GM18498 (cell line): ENCODE results near the gene MSL3.

Experiments used
- ATAC-seq: cut with Tn5 transposase; IDR thresholded peaks from one replicate; pipeline ENCODE4 v1.9.1; 2021; ENCODE audit warnings: mild to moderate bottlenecking, moderate library complexity; ENCODE audit not compliant: unreplicated experiment

MSL3 gene, protein sequence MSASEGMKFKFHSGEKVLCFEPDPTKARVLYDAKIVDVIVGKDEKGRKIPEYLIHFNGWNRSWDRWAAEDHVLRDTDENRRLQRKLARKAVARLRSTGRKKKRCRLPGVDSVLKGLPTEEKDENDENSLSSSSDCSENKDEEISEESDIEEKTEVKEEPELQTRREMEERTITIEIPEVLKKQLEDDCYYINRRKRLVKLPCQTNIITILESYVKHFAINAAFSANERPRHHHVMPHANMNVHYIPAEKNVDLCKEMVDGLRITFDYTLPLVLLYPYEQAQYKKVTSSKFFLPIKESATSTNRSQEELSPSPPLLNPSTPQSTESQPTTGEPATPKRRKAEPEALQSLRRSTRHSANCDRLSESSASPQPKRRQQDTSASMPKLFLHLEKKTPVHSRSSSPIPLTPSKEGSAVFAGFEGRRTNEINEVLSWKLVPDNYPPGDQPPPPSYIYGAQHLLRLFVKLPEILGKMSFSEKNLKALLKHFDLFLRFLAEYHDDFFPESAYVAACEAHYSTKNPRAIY

DNA sequence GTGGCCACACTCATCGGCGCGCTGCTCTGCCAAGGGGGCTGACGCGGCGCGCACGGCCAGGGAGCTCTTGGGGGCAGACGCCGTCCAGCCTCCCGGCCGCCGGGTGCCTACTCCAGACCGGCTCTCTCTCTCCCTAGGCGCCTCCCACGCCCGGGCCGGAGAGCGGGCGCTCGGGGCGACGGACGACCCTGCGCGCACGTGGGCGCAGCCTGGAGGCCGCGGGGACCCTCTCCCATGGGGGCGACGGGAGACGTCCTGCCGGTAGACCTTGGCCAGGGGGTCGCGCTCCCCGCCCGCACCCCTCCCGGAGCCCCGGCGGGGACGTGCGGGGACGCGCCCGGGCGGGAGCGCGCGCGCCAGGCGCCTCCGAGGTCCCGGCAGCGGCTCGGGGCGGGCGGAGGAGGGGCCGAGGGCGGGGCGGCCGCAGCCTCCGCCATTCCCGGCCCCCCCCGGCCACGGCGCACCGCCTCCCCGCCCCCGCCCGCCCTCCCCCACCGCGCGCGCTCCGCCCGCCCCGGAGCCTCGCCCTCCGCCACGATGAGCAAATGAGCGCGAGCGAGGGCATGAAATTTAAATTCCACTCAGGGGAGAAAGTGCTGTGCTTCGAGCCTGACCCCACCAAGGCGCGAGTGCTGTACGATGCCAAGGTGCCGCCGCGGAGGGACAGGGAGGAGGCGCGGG, at the start of gene MSL3:
MSL3 (plus strand) TSS at position 519 of the 681 bp plus-strand sequence; CDS start at position 546, 27 bp downstream.
- peak; percentile 47 for ATAC-seq

DNA sequence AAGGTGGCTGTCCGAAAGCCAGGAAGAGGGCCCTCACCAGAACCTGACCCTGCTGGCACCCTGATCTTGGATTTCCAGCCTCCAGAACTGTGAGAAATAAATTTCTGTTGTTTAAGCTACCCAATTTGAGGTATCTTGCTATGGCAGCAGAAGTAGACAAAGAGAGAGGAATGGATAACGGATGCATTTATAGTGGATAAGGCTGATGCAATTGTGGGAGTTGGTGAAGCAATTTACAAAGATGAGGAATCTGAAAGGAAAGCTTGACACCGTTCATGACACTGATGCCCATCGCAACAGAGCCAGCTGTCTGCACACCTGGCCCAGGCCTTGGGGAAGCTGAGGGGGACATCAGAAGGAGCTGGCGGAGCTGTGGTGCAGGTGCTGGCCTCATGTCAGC, 35.7 kb upstream of the MSL3 start:
- no peak for ATAC-seq

DNA sequence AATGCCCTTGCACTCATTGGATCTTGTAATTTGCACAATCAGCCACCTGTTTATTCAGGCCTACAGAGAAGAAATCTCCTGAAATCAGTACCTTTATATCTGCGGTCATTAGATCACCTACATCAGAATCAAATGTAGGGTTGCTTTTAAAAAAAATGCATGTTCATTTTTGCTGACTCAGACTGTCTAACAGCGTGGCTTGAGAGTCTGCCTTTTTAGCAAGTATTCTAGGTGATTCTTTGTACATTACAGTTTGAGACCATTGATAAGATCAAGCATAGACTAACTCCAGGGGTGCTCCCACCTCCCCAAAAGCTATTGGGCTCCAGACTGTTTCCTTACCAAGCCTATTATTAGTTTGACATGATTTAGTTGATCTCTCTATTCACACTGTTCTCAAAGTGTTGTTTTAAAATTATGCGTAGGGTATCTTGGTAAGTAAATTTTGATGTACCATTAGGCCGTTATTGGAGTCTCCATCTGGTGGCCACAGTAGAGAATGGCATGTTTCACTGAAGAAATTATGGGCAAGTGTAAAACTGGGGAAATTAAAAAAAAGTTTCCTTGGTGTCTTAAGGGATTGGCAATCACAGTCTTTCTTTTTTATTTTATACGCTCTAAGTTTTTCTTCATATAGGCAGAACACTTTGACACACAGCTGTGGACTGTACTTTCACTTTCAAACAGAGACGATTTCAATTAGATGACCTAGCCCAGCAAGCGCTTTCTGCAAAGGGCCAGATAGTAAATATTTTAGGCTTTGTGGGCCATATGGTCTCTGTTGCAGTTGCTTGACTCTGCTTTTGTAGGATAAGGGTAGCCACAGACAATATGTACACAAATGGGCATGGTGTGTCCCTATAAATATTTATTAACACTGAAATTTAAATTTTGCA, 33.7 kb upstream of the MSL3 start:
- ATAC-seq: no peak

DNA sequence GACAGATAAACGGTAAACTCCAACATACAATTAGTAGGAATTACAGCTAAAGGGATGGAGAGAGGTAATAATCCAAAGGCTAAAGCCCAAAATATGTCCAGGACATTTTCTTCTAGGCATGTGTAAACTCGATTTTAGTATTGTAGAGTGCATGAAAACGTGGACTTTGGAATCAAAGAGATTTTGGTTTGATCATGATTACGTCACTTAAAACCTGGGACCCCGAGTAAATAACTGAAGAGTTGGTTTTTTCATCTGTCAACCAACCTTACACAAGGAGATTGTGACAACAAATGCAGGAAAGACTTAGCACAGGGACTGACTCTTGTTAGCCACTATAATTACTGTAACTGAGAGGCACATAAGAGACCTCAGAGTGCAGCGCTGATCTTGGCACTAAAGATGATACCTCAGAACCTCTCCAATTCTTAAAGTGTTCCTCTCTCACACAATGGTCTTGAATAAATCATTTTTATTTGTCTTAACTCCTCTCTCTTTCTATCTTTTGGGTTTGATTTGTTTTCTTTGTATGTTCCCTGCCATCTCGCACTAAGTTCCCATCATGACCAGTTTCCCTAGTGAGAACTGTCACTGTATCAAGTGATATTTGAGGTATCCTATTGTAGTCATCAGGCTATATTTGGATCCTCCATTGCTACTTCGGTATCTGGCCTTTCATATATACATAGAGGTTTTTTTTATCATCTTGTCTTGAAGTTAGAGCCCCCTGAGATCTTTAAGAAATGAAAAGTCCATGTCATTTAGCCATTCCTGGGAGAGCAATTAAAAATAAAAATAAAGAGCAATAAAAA, 32.2 kb upstream of the MSL3 start:
- no peak for ATAC-seq

DNA sequence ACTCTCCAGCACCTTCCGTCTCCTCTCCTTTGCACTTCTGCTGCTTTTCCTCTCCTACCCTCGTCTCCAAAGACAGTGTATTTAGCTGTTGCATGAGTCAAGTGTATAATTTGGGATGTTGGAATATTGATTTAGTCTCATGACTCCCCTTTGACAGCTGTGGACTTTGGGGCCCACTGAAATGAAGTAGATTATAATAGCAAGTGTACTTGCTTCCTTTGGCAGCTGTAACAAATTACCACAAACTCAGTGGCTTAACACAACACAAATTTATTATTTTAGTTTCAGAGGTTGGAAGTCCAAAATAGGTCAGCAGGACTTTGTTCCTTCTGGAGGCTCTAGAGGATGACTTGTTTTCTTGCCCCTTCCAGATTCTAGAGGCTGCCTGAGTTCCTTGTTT, 29.5 kb upstream of the MSL3 start:
- ATAC-seq: no peak

DNA sequence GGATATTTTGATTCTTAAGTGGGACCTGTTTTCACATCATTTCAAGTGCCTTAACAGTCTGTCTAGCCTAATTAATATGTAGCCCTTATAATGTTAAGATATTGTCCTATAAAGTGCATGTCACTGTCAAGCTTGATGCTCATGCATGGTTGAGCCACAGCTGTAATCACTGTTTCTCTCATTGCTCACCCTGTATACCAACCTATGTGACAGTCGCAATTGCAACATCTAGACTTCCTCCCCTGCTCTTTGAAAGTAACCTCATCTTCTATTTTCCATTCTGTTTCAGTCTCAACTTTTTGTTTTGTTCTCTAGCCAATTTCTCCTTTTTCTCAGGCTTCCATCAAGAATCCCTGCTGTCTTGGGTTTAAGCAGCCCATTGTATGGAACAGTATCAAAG, 24.4 kb upstream of the MSL3 start:
- peak; percentile 70 for ATAC-seq

DNA sequence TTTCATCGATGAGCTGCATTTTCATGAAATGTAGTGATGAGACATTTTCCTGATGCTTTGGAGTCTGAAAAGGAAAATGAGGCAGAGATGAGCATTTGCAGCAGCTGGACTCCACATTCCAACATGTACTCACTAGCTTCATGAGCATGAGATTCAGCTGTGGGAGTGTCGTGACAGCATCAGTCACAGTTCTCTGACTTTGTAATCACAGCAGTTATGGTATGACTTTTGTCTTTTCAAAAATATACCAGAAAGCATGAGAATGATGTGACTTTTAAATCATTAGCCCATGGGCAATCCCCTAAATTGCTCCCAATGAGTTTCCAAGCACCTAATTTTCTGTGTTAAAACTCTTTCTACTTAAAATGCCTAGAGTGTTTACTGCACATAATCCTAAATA, 18.3 kb upstream of the MSL3 start:
- ATAC-seq: no peak

DNA sequence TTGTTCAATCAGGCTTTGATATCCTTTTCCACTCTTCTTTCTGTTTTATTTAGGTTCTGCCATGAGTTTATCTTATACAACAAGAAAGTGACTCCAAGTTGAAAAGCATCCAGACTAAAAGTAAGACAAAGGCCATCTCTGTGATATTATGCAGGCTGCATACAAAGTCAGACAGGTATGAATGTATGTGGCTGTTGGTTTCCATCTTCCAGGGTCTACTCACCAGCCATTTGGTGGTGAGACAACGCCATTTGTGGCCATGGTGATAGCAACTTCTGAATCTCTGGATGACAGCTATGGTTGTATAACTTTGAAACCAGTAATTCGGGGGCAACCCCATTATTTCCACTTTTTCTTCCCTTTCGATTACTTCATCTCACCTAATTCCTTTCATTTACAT, 17.2 kb upstream of the MSL3 start:
- no peak for ATAC-seq

DNA sequence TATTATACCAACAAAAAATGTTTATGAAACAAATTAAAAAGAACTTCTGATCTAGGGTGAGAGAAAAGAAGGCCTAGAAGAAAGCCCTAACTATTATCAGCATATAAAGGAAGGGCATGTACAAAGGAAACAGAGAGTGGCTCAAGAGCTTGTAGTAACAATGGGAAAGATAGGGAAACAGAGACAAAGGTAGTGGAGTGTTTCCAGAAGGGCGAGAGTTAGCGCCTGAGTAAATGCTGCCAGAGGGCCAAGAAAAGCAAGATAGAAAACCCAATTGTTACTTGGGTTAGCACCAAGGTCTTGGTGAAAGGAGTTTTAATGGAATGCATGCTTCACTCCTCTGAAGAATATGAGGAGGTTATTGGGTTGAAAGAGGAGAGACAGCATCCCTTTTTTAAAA, 16.5 kb upstream of the MSL3 start:
- no peak for ATAC-seq

DNA sequence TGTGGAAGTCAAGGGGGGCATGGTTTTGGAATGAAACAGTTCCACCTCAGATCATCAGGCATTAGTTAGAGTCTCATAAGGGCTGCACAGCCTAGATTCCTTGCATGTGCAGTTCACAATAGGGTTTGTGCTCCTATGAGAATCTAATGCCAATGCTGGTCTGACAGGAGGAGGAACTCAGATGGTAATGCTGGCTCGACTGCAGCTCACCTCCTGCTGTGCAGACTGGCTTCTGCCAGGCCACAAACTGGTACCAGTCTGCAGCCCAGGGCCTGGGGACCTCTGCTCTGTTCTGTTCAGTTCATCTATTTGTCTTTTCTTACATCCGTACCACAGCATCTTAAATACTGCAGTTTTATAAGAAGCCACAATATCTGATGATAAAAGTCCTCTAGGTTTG, 12.2 kb upstream of the MSL3 start:
- ATAC-seq: no peak

DNA sequence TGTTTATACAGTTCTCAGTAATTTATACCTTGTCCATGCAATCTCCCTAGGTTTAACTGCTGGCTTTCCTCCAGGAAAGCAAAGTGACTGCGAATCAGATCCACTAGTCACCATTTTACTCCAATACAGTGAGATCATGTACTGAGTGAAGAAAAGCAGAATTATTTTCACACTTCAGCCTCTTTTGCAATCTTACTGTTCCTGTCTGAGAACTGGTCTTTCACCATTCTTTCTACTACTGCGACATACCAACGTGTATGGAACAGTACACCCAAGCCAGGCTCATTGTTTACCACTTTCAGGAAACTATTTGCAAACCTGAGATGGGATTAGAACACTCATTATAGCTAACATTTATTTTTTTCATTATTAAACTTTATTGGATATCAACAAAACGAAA, 8.0 kb upstream of the MSL3 start:
- ATAC-seq: no peak

DNA sequence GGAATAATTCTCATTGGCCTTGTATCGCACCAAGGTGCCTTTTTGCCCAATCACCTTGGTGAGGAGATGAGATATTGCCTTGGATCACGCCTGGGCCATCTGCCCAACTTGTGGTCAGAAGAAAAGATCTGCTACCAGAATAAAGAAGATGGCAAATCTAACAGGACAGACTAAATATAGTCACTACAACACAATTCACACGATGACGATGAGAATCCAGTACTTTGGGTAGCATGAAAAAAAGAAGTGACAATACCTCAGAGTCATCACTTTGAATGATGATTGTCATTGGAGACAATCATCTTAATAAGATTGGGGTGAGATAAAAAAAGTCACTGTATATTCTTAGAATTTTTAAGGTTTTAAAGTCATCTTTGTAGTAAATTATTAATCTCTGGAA, 7.3 kb upstream of the MSL3 start:
- no peak for ATAC-seq

GRCh38 chrX:11751261-11751660, 6.8 kb upstream of the MSL3 start:
- no peak for ATAC-seq

DNA sequence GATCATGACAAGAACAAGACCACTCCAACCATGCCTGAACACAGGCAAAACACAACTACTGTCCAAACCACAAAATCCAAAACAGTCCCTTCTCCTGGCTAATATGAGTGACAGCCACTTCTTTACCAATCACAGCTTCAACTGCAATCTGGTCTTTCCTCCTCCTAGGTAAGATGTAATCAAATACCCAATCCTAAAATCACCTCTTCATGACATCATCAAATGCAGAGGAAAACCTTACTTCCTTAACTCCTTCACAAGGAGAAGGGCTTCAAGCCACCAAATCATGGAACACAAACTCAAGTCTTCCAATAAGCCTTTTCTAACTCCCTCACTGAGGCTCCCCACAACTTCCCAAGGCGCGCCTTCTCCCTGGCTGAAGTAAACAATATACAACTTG, 4.4 kb upstream of the MSL3 start:
- ATAC-seq: no peak

- ATAC-seq: no peak
Observed at GRCh38 chrX:11754958-11755645, 2.9 kb upstream of the MSL3 start.

- ATAC-seq: no peak
Observed at GRCh38 chrX:11755724-11756123, 2.3 kb upstream of the MSL3 start.

DNA sequence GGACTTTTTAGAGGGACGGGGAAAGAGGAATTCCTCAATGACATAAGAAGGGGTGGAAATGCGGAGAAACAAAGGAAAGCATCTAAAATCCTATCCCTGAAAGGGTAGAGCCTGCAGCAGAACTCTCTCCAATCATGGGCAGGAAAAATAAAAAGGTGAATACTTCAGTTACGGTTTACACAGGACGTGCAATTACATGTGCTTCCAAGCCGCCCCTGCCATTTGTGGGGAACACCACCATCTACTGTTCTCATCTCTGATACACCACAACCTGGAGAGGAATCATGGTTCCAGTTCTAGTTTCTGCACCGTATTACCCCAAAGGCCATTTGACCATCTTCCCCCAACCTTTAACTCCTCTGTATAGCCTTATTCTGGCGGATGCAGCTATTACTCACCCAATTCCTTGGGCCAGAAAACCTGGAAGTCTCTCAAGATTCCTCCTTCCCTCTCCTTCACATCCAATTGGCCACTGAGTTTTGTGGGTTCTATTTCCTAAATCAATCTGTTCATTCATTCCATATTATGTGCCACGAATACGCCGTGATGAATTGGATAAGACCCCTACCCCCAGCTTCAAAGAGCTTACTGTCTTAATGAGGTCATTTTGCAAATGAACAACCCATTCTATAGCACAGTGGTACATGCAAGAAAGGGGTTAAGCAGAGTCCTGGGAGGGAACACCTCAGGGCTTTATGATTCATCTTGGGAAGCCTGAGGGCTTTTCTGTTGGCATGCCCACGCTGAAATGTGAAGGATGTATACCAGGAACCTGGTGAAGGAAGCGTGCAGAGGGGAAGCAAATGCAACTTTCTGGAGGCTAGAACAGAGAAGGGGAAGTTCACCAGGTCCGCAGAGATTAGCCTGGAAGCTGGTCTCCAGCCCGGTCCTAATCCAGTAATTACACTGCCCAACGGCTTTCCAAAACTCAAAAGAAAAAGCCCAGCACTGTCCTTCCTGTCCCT, 1.4 kb upstream of the MSL3 start:
- no peak for ATAC-seq

GRCh38 chrX:11757397-11757718, 679 bp upstream of the MSL3 start:
- ATAC-seq: no peak
